GM18861 (cell line): ENCODE measurements around the gene HOXD12.

Experiments used
- ATAC-seq: cut with Tn5 transposase; IDR thresholded peaks from one replicate; pipeline ENCODE4 v1.9.1; 2021; ENCODE audit not compliant: unreplicated experiment

HOXD12 gene

GRCh38 chr2:176147210-176147799 lies 47.7 kb downstream of the HOXD12 start:
- no peak for ATAC-seq

- no peak for ATAC-seq
Measured at GRCh38 chr2:176147800-176148496, 48.4 kb downstream of the HOXD12 start.

GRCh38 chr2:176148751-176149421 lies 49.3 kb downstream of the HOXD12 start:
- ATAC-seq: no peak

- no peak for ATAC-seq
Measured at GRCh38 chr2:176149481-176149938, 49.9 kb downstream of the HOXD12 start.

GRCh38 chr2:176149939-176150583 lies 50.5 kb downstream of the HOXD12 start:
- ATAC-seq: no peak

- ATAC-seq: no peak
Measured at GRCh38 chr2:176150584-176151441, 51.2 kb downstream of the HOXD12 start.

- no peak for ATAC-seq
Measured at GRCh38 chr2:176151442-176152287, 52.1 kb downstream of the HOXD12 start, which contains the start of gene HOXD4. TSS of gene HOXD4 (plus strand) at chr2:176151550. CDS start at chr2:176151634, 84 bp downstream.
